Measurements from ENCODE around the gene MTA1.

The MTA1 gene

DNA sequence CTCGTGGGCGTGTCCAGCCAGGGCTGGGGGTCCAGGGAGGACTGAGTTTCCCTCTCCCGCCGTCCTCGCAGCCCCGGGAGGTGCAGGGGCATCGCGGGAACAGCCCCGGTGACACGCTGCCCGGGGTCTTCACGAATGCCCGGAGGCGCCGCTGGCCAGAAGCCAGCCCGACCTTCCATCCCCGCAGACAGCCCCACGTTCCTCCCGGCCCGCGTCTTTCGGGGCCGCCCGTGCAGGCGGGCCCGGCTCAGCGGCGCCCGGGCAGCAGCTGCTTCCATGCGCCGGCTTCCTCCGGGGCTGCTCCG is 70.6 kb downstream of the MTA1 start:
- DNase-seq: no peak

DNA sequence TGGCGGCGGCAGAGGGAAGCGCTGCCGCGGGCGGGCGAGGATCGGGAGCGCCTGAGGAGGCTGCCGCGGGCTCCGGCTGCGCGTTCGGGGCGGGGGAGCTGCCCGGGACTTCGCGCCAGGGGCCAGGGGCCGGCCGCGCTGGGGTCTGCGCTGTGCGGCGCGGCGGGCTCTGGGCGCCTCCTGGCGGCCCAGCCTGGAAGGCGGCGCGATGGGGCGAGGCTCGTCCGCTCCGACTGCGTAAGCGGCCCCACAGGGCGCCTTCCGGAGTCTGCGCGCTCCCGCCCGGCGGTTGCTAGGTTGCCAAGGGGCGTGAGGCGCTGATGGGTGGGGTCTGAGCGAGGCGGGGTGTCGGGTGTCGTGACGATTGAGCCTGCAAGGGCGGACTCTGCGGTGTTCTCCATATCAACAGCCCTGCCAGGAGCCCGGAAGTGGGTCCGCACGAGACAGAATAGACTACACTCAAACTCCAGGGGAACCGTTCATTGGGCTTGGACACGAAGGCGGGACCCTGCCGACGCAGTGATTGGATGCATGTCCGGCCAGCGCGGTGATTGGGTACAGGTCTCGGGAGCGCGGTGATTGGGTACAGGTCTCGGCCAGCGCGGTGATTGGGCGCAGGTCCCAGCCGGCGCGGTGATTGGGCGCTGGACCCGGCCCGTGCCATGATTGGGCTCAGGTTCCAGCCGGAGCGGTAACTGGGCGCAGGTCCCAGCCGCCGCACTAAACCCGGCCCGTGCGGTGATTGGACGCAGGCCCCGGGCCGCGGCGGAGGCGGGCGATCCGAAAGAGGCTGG is 71.1 kb downstream of the MTA1 start, which contains the start of gene TEDC1:
Gene TEDC1, plus strand, starts transcription at position 675 of the 794 bp plus-strand sequence. CDS start 130 bp downstream, outside the sequence.
- DNase-seq: peak; percentile 99

DNA sequence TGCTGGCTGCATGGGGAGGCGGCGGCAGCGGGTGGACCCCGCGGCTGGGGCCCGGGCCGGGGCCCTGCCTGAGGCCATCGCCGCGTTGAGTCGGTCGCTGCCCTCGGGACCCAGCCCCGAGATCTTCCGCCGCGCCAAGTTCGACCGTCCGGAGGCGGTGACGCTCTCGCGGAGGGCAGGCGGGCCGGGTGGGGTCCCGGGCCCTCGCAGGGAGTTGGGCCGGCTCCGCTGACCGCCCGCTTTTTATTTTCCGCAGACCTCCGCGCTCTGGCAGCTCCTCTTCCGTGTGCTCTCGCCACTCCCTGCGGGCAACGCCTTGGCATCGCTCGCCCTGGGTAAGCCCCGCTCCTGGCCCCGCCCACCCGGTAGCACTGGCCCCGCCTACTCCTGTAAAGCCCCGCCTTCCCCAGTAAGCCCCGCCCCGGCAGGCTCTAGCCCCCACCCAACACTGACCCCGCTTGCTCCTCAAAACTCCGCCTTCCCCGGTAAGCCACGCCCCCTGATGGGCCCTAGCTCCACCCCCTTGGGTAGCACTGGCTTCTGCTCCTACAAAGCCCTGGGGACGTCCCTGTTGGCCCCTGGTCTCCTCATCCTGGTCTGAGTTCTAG is 71.8 kb downstream of the MTA1 start:
- no peak for DNase-seq

DNA sequence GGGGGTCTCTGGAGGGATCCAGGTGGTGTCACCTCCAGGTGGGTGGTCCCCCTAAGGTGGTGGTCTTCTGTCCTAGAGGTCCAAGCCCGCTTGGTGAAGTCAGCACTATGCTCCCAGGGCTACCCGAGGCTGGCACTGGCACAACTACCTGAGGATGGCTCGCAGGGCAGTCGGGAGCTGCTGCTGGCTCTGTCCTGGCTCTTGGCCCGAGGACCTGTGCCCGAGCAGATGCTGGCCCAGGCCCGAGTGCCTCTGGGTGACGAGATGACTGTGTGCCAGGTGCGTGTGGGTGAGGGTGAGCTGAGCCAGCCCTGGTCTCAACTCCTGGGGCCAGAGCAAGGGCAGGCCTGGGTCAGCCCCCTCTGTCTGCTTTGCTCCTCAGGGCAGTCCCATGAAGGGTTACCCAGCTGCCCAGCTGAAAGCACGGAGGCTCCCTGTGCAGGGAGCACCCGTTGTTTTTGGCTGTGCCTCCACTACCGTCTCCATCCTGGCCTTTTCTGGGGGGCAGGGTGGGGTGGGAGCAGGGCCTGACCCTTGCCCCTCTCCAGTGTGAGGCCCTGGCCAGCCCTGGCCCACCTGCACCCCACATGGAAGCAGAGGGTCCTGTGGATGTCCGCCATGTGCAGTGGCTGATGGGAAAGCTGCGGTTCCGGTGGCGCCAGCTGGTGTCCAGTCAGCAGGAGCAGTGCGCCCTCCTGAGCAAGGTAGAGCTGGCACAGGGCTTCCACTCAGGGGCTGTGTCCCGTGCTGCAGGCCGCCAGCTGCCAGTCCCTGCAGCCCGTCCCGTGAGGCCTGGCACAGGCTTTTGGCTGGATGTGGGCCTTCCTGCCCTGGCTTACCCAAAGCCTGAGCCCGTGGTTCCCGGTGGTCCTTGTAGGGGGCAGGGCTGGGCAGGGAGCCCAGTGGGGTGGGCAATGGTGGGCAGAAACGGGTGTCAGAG is 72.7 kb downstream of the MTA1 start:
- DNase-seq: no peak

DNA sequence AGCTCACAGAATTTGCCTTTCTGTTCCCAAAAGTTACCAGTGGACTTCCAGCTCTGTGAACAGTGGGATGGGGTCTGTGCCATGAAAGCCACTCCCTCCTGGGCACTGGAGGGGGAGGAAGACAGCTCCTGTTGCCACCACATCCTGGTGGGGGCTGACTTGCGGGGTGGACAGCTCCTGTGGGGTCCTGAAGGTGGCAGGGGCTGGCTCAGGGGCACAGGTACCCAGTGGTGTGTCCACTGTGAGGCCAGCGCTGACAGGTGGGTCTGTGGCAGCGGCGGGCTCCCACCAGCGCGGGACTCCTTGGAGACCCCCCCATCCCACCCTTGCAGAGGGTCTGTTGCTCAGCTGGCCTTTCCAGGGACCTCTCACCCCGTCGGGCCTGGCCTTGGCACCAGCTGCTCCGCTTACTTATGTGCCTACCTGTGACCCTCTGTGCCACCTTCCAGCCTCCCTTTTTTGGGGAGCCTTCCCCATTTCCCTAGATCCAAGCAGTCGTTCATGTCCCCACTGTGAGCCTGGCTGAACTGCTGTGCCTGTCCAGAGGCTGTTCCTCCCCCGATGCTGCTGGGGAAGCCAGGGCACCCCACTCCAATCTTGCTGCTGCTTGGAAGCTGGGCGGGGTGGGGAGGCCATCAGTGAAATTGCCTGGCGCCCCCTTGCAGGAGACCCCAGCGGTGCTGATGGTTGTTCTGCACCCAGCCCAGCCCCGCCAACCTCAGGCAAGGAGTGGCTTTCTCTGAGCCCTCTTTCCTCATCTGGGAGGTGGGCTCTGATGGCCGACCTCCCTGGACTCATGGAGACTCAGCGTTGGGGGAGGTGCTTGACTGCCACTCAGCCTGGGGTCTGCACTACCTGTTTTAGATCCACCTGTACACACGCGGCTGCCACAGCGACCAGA is 73.6 kb downstream of the MTA1 start:
- DNase-seq: no peak

DNA sequence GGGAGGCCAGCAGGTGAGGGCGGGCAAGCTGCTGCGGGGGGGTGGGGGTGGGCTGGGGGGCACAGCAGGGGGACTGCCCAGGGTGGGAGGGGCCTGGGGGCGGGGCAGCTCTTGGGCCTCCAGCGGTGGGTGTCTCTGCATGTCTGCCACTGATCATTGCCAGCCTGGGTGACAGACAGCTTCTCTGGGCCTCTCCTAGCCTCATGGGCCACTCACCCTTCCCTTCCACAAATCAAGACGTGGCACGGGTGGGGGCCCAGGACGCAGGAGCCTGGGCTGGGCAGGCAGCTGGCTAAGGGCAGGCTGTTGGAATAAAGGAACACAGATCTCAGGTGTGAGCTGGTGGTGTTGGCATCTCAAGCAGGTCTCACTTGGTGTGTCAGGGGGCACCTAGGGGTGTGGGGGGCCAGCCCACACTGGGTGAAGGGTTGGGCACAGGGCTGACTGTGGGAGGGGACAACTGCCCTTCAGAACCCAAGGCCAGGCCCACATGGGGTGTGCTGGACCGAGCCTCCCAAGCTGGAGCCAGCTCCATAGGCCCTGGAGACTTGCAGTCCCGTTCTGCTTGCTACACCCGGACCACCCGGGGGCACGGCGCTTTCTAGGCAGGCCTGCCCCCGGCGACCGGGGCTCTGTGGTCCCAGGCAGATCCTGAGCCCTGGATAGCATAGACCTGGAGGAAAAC is 74.4 kb downstream of the MTA1 start:
- no peak for DNase-seq

DNA sequence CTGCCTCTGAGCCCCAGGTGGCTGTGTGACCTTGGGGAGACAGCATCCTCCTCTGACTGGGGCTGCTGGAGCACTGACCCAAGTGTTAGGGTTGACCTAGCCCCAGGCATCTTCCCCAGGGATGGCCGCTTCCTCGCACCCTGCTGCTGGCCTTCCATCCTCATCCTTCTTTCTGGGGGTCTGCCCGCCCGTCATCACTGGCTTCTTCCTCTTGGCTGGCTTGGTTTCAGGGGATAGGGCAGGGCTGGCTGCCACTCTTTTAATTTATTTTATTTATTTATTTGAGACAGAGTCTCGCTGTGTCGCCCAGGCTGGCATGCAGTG is 74.9 kb downstream of the MTA1 start:
- DNase-seq: no peak

DNA sequence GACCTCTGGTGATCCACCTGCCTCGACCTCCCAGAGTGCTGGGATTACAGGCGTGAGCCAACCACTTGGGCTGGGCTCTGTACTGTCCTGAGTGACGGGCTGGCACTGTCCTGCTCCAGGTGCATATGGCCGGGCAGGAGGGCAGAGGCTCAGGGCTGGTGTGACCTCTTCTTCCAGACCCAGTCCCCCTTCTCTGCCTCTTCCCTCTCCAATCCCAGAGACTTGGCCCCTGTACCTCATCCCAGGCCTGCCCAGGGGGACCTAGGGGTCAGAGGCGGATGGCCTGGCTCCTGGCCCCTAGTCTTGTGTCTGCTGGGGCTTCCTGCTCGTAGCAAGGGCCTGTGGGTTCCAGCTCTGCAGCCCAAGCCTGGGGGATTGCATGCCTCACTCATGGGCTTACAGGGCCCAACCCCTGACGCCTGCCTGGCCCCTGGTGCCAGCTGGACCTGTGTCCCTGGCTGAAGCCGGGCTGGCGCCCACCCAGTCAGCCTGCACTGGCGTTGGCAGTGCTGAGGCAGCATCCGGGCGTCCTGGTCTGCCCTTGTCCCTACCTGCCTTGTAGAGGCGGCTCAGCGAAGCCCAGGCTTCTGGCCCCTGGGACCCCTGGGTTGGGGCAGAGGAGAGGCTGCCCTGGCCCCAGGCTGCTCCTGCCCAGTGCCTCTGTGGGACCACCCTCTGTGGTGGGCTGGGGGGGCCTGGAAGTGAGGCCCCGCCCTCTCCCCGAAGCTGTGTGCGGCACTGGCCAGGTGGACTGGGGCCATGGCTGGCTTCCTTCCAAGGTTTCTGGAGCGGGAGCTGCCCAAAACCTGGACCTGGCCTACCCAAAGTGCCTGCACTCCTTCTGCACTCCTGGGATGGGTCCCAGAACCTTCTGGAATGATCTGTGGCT is 75.7 kb downstream of the MTA1 start:
- no peak for DNase-seq

DNA sequence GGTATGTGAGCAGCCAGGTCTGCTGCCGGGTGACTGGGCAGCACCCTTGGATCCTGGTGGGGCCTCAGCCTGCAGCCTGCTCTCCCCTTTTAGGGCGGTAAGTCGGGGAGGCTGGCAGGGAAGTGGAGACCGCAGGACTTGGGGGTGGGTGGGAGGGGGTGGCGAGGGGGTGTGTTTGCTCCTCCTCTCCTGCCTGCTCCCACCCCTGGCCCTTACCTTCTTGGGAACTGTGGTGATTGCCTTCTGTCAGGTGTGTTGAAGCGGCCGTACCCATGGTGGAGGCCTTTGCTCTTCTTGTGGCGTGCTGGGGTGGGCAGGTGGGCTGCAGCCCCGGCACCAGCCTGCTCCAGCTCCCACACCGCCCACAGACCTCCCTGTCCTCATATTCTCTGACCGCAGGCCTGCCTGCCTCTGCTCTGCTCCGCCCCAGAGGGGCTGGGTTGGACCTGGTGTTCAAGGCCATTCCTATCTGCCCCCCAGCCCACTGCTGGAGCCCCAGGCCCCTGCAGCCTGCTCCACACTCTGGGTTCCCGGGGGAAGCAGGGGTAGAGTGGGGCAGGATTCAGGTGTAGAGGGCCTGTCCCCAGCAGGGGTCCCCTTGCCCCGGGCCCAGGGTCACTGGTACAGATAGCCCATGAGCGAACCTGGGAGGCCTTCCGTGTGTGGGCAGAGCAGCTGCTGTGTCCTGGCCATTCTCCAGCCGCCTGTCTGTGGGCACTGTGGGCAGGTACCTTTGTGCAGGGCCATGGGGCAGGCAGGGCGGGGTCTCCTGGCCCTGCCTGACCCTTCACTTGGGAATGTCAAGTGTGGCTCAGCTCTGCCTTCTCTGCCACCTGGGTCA is 76.6 kb downstream of the MTA1 start:
- DNase-seq: no peak

DNA sequence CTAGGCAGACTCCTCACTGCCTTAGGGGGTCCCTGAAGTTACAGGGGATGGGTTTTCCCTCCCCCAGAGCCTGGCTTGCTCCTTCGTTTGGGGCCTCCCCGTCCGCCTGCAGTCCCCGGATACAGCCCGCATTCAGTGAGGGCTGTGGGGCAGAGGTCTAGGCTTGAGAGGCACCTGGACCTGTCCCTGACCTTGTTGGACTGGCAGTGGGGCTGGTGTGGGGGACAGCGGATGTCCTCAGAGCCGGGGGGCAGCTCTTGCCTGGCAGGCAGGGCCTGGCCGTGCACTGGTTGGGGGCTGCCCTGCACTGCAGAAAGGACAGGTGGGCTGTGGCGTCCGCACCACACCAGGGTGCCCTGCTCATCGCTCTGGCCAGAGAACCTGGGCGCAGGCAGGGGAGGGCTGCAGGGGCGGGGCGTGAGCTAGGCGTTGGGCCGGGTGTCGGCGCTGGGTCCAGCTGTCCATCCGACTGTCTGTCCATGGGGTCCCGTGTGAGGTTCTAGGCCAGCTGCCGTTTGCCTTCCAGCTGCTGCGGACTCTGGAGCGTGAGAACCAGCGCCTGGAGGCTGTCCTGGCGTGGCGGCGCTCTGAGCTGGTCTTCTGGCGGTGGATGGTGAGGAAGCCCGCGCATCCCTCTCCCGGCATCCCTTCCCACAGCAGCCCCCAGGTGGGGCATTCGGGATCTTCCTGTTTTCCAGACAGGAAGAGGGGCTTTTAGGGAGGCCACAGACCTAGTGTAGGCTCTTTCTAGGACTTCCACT is 77.4 kb downstream of the MTA1 start:
- no peak for DNase-seq

DNA sequence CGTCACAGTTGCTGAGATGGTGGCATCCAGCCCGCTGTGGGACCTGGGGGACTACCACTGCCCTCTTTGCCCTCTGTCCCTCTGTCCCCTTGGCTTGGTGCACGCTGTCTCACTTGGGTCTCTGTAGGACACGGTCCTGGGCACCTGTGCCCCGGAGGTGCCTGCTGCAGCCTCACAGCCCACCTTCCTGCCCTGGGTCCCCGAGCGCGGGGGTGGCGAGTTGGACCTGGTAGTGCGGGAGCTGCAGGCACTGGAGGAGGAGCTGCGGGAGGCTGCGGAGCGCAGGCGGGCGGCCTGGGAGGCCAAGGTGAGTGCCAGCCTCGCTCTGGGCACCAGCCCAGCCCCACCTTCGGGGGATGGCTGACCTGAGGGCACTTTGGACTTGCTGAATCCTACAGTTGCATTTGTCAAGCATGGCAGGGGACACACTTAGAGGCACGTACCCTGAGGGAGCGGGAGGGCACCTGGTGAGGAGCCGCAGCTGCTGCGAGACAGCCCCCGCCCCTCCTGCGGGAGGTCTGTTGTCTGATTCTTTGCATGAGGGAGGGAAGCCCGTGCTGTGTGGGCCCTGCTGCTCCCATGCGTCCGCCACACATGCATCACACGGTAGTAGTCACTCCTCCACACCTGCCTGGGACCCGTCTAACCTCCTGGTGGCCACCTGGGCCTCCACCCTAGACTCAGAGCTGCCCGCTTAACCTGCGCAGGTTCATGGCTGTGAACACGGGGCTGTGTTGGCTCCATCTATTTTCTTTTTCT is 78.2 kb downstream of the MTA1 start:
- no peak for DNase-seq

DNA sequence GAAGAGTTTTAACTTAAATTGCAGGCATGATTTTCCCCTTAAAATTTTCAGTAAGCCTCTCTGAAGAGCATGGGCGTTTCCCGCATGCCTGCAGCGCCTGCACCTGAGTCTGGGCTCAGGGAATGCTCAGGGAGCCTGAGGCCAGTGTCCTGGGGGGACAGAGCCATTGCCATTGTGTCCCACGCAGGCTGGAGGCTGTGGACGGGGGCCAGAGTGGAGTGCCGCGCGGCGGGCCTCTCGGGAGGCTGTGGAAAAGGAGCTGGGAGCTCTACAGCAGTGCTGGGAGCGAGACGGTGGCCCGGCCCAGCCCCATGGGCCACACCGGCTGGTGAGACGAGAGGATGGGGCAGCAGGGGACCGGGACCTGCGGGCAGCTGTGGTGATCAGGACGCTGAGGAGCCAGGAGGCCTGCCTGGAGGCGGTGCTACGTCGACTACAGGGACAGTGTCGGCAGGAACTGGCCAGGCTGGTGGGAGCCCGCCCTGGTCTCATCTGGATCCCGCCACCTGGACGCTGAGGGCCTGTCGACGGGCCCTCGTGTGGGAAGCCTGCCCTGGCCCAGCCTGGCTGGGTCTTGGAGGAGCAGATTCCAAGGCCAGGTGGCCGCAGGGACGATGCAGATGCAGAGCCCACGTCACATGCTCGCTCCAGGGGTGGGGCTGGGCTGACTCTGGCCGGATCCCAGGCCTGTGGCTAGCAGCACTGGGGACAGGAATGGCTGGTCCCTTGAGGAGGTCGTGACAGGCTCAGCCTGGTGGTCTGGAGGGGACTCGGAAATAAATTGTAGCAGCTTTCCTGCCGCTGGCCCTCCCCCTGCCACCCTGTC is 79.0 kb downstream of the MTA1 start:
- DNase-seq: no peak

DNA sequence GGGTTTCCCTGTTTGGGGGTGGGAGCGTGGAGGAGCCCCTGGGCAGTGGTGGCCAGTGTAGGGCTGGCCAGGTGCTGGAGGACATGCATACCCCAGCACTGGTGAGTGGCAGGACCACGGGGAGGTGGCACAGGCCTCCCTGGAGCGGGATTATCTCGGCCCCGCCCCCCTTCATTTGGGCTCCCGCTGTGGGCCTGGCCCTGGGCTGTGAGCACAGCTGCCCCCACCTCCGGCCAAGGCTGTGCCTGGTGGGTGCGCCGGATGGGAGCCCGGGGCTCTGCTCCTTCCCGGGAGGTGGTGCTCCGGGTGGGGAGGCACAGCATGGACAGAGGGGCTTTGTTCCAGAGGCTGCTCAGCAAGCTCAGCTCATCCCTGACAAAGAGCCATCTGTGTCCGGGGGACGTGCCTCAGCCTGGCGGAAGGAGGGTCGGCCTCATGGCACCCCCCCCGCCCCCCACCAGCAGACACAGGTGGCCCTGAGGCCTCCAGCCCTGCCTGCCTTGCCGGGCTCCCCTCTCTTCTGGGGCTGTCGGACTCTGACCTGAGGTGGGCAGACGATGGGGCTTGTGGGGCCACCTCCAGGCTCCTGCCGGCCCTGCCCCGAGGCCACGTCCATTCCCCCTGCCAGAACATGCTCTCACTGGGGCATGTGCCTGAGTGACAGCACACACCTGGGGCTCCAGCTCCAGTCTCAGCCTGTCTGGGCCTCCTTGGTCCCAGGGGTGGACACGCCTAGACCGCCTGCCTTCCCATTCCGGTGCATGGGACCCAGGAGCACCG is 79.8 kb downstream of the MTA1 start:
- peak; percentile 79 for DNase-seq

DNA sequence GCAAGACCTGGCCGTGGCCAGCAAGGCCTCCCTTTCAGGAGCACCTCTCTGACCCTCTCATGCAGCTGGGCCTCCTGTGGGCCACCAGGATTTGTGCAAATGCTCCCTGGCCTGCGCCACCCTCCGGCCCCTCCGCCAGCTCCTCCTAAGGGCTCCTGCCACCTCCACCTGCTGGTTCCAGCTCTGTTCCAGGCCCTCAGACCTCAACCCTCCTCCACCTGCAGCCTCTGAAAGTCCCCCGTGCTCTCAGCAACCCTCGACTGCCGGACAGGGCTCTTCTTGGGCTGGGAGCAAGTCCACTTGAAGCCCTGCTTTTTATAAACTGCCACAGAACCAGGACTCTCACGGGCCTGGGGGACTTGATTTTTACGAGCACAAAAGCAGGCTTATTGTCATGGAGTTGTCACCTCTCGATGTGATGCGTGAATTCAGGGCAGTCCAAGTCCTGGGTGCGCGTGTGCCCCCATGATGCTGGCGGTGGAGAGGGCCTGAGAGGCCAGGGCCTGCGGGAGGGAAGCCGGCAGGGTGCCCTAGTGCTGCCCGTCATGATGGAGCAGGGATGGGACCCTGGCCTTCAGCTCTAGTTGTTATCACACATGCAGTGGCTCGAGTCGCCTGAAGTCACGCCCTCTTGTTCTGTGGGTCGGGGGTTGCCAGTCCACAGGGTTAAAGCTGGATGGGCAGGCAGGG is 80.6 kb downstream of the MTA1 start:
- DNase-seq: no peak

DNA sequence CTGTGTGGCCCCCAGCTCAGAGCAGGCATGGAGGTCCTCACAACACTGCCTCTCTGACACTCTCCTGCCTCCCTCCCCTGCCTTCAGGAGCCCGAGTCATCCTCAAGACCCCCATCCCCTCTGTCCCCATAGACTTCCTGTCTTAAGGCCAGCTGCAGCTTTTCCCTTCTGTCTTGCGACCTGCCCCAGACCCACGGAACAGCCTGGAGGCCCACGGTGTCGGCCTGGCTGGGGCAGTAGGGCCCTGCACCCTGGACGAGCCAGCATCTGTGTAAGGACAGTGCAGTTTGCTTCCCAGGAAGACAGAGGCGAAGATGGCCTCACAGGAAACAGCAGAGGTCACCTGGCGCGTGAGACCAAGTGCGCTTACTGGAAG is 81.1 kb downstream of the MTA1 start:
- DNase-seq: no peak

All from retina (tissue), 1 donor.